Activated CD4-positive, alpha-beta T cell treated with anti-CD3 and anti-CD28 coated beads, Interleukin-2, amount 50 U/mL, for 16 hours (primary cell): Measurements from ENCODE around the gene PDCD2L.
"Not testable (repeated sequence)": the region's sequence is repeated elsewhere in the genome, so short reads cannot be mapped to it uniquely, and the experiment has no call there.

Source experiments
- DNase-seq: peaks from one replicate; pipeline ENCODE4 v3.0.0-alpha.2; 2020

Gene PDCD2L

DNA sequence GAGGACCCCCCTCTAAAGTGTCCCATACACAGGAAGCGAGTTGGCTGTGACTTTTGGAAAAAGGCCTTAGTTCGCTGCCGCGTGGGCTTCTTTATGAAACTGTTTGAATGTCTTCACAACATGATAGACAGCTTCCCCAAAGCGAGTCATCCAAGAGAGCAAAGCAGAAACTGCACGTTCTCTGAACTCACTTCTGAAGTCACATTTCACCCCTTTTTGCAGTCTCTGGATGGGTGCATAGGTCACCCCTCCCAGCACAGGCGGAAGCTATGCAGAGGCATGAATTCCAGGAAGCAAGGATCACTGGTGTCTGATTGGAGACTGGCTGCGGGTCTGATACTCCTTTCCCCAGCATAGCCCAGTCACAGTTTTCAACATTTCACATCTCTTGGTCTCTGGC lies 28.6 kb upstream of the PDCD2L start:
- no peak for DNase-seq

DNA sequence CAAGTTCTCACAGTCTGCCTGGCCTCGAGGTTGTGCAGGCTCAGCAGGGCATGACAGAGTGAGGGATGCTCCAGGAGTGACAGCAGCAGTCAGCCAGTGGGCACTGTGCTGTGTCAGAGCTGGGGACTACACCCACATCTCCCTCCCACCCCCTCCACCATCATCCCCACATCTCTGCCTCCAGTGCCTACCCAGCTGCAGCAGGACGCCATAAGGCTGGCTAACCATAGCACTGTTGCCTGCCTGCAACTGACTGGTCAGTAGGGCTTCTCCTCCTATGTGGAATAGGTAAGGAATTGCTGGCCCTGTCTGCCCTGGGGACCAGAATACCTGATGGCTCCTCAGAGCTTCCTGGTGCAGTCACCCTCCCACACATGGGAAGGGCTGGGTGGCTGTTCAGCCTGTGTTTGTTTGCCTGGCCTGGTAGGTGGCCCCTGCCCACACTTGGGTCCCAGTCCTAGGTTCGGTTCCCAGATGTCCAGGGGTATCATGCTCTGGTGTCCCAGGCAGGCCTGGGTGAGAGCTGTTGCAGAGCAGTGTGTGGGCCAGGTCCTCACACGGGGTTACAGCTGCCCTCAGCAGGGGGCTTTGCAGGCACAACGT lies 23.5 kb upstream of the PDCD2L start:
- DNase-seq = no peak

DNA sequence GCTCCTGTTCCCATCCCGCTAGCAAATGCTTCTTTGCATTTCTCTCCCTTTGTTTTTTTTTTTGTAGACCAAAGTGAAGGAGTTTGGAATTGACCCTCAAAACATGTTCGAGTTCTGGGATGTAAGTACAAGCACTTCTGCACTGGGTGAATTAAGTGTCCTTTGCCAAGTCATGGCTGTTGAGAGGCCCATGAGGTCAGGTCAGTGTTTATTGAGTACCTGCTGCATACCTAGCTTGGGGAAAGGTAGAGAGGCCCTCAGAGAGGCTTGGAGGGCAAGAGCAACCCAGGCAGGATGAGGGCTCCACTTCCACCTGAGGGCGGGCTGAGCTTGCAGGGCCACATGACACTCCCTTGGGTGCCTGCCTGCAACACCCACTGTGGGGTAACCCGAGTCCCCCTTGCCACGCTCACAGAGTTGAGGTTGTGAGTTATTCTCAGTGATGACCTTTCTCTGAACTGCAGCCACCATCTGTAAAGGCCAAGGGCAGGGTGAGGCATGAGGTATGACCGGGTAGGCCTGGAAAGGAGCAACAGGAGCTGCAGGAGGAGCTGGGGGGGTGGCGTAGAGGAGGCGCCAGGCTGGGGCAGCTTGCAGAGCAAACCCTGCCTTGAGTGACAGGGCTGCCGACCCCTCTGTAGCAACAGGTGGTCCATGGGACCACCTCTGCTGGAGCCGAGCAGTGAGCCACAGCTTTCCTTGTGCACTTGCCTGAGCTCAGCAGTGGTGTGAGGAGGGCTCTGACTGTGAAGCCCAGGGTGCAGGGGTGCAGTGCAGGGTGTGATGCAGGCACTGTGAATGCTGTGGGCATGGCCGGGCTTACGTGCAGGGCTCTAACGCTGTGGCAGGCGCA lies 22.6 kb upstream of the PDCD2L start:
- no peak for DNase-seq

DNA sequence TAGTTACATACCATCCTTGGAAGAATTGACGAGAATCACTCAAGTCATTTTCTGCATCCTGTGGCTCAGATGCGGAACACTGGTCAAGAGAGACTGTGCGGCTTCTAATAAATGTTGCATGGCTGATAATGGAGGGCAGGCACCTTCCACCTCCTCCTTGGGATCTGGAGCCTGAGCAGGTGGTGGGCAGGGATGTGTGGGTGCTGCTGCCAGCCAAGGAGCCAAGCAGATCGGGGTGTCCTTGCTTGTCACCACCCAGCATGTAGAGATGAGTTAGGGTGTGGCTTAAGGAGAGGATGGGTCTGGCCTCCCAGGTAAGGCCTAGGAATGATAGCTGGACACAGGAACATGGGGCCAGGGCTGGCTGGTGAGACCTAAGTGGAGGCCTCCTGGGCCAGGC lies 21.7 kb upstream of the PDCD2L start:
- no peak for DNase-seq

DNA sequence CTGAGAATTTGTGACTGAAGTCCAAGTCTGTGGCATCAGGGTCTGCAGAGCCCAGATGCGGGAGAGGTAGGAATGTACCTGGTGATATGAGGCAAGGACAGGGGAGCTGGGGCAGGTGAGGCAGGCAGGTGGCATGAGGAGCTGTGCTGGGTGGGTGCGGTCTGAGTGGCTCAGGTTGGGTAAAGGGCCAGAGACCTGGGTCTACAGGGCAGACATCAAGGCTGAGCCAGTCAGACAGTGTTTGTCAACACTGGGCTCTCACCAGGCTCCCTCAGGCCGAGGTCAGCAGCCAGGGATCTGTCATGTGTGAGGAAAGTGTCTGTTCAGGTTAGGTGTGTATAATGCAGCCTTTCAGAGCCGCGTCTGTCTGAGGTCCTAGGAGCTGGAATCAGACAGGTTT lies 20.6 kb upstream of the PDCD2L start:
- DNase-seq = no peak

DNA sequence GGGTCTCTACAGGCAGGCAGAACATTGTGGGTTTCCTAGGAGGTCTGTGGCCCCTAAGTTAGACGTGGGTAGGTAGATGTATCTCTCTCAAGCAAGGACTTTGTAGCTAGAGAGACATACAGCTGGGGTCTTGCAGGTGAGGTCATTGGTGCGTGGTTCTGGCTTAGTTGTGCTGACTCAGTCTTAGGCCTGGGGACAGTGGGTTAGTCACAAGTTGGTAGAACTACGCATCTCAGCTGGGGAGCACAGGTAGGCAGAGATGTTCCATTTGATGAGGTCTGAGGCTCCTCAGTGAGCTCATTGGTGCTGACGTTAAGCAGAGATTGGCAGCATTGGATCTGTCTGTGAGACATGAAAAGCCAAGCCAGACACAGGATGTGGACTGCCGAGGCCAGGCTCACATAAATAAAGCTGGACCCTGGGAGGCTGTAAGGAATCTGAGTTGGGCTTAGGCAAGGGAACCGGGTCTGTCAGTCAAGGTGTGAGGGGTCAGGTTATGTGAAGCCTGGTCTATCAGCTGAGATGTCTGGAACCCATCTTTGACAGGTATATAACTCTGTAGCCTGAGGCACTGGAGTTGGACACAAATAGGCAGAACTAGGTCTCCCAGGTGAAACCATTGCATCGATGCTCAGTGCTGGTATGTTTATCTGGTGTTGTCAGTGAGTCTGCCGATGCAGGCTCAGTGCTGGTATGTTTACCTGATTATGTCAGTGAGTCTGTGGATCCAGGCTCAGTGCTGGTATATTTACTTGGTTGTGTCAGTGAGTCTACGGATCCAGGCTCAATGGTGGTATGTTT lies 17.4 kb upstream of the PDCD2L start:
- no peak for DNase-seq

DNA sequence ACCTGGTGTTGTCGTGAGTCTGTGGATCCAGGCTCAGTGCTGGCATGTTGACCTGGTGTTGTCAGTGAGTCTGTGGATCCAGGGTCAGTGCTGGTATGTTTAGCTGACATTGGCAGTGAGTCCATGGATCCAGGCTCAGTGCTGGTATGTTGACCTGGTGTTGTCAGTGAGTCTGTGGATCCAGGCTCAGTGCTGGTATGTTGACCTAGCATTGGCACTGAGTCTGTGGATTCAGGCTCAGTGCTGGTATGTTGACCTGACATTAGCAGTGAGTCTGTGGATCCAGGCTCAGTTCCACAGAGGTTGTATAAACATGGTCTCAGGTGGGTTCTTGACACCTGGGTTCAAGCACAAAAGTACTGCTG lies 16.8 kb upstream of the PDCD2L start:
- no peak for DNase-seq

DNA sequence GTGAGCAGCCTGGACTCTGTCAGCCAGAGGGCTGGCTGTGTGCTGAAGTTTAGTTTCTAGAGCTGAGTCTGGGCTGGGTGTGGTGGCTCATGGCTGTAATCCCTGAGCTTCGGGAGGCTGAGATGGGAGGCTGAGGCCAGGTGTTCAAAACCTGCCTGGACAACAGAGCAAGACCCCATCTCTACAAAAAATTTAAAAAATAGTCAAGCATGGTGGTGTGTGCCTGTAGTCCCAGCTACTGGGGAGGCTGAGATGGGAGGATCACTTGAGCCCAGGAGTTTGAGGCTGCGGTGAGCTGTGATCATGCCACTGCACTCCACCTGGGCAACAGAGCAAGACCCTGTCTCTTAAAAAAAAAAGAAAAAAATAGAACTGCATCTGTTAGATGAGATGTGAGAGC lies 15.5 kb upstream of the PDCD2L start:
- DNase-seq = not testable (repeated sequence)

DNA sequence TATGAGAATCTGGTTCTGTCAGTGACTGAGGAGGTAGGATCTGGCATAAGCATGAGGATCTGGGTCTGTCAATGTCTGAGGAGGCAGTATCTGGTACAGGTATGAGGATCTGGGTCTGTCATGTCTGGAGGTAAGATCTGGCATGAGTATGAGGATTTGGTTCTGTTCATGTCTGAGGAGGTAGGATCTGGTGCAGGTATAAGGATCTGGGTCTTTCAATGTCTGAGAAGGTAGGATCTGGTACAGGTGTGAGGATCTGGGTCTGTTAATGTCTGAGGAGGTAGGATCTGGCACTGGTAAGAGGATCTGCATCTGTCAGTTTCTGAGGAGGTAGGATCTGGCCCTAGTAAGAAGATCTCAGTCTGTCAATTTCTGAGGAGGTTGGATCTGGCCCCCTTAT lies 12.4 kb upstream of the PDCD2L start:
- no peak for DNase-seq

DNA sequence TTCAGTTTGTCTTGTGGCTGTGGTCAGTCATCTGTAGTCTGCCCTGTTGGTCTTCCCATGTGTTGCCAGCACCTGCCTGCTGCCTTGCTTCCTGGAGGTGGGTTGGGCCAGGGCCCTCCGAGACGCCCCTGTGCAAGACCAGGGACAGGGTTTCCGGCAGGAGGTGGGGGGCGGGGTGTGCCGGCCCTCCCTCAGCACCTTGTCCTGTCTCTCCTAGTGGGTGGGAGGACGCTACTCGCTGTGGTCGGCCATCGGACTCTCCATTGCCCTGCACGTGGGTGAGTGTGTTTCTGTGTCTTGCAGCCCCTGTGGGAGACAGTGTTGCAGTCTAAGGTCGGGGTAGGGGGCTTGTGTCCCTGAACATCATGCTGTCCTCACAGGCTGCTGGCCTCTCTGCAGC lies 11.2 kb upstream of the PDCD2L start:
- DNase-seq = no peak

DNA sequence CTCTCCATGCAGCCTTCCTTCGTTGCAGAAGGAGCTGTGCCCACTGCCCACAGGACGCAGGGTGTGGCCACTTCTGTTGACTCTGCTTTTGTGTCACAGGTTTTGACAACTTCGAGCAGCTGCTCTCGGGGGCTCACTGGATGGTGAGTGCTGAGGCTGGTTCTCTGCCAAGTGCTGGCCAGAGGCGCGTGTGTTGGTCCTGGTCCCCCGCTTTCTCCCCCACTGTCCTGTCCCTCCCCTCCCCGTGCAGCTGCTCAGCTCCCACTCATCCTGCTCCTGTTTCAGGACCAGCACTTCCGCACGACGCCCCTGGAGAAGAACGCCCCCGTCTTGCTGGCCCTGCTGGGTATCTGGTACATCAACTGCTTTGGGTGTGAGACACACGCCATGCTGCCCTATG lies 10.6 kb upstream of the PDCD2L start:
- DNase-seq = no peak

DNA sequence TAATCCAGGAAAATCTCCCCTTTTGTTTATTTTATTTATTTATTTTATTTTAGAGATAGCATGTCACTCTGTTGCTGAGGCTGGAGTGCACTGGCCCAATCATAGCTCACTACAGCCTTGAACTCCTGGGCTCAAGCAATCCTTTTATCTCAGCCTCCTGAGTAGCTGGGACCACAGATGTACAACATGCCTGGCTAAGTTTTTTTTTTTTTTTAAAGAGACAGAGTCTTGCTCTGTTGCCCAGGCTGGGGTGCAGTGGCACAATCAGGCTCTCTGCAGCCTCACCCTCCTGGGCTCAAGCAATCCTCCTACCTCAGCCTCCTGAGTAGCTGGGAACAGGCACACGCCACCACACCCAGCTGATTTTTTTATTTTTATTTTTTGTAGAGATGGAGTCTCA lies 6.3 kb upstream of the PDCD2L start:
- DNase-seq = no peak

DNA sequence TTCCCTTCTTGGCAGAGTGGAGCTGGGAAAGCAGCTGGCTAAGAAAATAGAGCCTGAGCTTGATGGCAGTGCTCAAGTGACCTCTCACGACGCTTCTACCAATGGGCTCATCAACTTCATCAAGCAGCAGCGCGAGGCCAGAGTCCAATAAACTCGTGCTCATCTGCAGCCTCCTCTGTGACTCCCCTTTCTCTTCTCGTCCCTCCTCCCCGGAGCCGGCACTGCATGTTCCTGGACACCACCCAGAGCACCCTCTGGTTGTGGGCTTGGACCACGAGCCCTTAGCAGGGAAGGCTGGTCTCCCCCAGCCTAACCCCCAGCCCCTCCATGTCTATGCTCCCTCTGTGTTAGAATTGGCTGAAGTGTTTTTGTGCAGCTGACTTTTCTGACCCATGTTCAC lies 4.3 kb upstream of the PDCD2L start:
- DNase-seq = no peak

DNA sequence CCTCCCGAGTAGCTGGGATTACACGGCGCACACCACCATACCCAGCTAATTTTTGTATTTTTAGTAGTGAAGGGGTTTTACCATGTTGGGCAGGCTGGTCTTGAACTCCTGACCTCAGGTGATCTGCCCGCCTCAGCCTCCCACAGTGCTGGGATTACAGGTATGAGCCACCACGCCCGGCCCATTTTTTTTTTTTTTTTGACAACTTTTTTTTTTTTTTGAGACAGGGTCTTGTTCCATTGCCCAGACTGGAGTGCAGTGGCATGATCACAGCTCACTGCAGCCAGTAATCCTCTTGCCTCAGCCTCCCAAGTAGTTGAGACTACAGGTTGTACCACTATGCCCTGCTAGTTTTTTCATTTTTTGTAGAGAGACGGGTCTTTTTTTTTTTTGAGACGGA lies 3.4 kb upstream of the PDCD2L start:
- DNase-seq = not testable (repeated sequence)

DNA sequence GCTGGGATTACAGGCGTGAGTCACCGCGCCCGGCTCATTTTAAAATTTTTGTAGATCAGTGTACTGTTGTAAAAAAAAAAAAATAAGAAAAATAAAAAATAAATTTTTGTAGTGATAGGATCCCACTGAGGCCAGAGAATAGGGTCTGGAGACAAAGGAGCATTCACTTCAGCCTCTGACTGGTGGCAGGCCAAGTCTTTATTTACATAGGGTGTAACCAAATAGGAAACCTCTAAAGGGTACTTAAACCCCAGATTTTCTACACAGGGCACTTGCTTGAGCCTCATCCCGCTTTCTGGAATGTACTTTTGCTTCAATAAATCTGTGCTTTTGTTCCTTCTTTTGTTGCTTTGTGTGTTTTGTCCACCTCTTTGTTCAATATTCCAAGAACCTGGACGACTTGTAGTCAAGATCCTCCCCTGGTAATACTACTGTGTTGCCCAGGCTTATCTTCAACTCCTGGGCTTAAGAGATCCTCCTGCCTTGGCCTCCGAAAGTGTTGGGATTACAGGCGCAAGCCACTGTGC lies 2.1 kb upstream of the PDCD2L start:
- DNase-seq = no peak

DNA sequence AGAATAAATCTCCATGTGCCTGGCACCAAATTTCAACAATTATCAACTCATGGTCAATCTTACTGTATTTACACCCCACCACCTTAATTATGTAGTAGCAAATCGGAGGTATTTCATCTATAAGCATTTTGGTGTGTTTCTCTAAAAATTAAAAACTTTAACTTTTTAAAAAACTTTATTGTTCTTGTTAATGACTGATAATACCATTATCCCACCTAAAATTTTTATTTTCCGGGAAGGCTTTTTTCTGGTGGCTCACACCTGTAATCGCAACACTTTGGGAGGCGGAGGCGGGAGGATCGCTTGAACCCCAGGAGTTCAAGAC lies 453 bp upstream of the PDCD2L start:
- no peak for DNase-seq

DNA sequence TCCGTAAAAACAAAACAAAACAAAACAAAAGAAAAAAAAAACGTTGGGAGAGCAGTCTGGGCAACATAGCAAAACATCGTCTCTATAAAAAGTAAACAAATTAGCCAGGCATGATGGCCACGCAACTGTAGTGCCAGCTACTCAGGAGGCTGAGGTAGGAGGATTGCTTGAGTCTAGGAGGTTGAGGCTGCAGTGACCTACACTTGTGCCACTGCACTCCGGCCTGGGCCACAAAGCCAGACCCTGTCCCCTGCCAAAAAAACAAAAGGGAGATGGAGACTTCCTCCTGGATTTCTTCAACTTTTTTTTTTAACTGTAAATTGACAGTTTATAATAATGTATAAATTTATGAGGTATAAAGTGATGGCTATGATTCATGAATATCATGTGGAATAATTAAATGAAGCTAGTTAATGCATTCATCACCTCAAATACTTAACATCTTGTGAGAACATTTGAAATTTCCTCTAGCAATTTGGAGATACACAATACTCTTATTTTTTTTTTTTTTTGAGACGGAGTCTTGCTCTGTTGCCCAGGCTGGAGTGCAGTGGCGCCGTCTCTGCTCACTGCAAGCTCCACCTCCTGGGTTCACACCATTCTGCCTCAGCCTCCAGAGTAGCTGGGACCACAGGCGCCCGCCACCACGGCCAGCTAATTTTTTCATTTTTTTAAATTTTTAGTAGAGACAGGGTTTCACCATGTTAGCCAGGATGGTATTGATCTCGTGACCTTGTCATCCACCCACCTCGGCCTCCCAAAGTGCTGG lies 1.9 kb downstream of the PDCD2L start:
- no peak for DNase-seq

DNA sequence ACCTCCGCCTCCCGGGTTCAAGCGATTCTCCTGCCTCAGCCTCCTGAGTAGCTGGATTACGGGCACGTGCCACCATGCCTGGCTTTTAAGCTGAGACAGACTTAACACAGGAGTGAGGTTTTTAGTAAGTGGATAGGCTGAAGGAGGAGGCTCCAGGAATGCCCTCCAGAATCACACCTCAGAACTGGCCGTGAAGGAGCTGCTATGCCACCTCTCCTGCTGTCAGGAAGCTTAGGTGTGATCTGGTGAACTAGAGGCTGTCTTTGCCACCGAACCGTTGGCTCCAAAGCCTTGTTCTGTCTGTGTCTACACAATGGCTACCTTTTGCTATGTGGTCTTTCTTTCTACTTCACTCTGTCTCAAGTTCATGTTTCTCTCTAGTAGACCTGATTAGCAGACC lies 4.2 kb downstream of the PDCD2L start:
- DNase-seq = no peak

DNA sequence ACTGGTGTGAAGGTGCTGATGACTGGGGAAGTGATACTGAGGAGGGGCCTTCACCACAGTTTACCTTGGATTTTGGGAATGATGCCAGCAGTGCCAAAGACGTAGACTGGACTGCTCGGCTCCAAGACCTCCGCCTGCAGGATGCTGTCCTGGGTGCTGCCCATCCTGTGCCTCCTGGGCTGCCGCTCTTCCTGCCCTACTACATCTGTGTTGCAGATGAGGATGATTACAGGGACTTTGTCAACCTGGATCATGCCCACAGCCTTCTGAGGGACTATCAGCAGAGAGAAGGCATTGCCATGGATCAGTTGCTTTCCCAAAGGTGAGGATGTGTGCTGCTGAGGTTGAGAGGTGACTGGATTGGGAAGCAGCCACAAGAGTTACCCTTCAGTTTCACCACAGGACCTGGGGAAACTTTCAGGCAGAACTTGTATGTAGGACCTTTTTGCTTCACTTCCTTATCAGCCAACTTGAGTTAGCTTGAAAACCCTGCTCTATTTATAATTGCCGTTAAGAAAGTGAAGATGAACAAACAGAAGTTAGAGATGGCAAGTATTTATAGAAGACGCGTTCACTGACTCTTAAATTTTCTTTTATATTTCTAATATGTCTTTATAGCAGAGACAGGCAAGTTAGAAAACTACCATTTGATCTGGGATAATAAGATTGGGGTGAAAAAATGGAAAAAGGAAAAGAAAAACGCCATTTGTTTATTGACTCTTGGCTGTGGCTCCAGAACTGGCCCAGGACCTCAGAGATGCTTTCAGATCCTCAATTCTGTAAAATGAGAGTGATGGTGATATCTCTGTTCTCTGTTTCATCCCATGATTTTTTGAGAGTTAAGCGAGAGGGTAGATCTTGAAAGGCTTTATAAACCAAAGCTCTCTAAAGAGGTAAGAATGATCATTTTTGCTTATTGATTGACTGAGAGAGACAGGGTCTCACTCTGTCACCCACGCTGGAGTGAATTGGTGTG lies 5.3 kb downstream of the PDCD2L start:
- DNase-seq = no peak

DNA sequence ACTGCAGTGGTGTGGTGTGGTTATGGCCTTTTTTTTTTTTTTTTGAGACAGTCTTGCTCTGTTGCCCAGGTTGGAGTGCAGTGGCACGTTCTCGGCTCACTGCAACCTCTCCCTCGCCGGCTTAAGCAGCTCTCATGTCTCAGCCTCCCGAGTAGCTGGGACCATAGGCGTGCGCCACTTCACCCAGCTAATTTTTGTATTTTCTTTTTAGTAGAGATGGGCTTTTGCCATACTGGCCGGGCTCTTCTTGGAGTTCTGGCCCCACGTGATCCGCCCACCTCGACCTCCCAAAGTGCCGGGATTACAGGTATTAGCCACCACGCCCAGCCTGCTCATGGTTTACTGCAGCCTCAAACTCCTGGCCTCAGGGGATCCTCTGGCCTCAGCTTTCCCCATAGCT lies 7.0 kb downstream of the PDCD2L start:
- no peak for DNase-seq

DNA sequence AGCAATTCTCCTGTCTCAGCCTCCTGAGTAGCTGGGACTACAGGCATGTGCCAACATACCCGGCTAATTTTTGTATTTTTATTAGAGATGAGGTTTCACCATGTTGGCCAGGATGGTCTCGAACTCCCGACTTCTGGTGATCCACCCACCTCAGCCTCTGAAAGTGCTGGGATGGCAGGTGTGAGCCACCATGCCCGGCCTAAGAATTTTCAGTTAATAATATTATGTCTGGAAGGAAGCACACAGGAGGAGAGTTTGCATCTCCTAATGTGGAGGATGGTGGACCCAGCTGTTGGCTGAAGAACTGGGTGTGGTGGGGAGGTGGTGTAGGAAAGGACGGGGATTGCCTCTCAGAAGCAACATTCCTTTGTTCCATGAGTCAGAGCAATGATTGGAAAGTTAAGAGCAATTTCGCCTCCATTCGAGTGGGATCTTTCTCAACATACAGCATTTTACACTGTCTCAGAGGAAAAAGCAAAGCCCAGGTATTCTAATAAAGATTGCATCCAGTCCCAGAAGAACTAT lies 11.9 kb downstream of the PDCD2L start:
- DNase-seq = no peak

DNA sequence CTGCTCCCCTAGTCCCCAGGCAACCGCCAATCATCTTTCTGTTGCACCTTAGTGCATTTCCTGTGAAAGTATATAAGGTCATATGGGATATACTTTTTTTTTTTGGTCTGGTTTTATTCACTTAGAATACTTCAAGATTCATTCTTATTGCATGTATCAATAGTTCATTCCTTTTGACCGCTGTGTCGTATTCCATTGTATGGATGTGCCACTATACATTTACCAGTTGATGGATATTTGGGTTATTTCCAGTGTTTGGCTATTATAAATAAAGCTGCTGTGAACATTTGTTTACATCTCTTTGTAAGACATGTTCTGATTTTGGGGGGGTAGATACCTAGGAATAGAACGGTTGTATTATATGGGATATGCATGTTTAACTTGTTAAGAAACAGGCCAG lies 14.1 kb downstream of the PDCD2L start:
- DNase-seq = no peak
